Smooth muscle cell (in vitro differentiated cells): Measurements from ENCODE around the gene FRS2. TPM values are rescaled to one million over a fixed set of nuclear protein-coding genes. Genes with fewer than 3 reads are reported as not detected.

Experiments
- DNase-seq: peaks from one replicate; lab custom pipeline; 2025; ENCODE audit not compliant: unreplicated experiment; lab: John Stamatoyannopoulos, UW
- H2AFZ ChIP-seq: fragments of 200-600 bp; sonication (generic); 2 replicates; pipeline ENCODE4 v1.6.0; 2016; ENCODE audit warnings: antibody characterized with exemption, low read depth, mild to moderate bottlenecking
- H3F3A ChIP-seq: fragments of 200-600 bp; sonication (generic); 2 replicates; pipeline ENCODE4 v1.6.0; 2017; ENCODE audit warnings: antibody characterized with exemption, low read depth
- H3K27ac ChIP-seq: fragments of 200-600 bp; sonication (generic); 2 replicates; pipeline ENCODE4 v1.5.1; 2016; ENCODE audit warnings: low read depth, mild to moderate bottlenecking
- H3K27me3 ChIP-seq: fragments of 200-600 bp; sonication (generic); 2 replicates; pipeline ENCODE4 v1.6.1; 2016; ENCODE audit warnings: low read depth, mild to moderate bottlenecking
- H3K36me3 ChIP-seq: fragments of 200-600 bp; sonication (generic); 2 replicates; pipeline ENCODE4 v1.5.1; 2016; ENCODE audit warnings: low read depth
- H3K4me1 ChIP-seq: fragments of 200-600 bp; sonication (generic); 2 replicates; pipeline ENCODE4 v1.5.1; 2016; ENCODE audit warnings: low read depth
- H3K4me2 ChIP-seq: fragments of 200-600 bp; sonication (generic); 2 replicates; pipeline ENCODE4 v1.6.0; 2016; ENCODE audit warnings: mild to moderate bottlenecking
- H3K4me3 ChIP-seq: fragments of 200-600 bp; sonication (generic); 2 replicates; pipeline ENCODE4 v1.5.1; 2016; ENCODE audit warnings: mild to moderate bottlenecking
- H3K79me2 ChIP-seq: fragments of 200-600 bp; sonication (generic); 2 replicates; pipeline ENCODE4 v1.6.0; 2016; ENCODE audit warnings: low read depth, mild to moderate bottlenecking
- H3K9ac ChIP-seq: fragments of 200-600 bp; sonication (generic); 2 replicates; pipeline ENCODE4 v1.6.0; 2016; ENCODE audit warnings: low read depth
- H3K9me3 ChIP-seq: fragments of 200-600 bp; sonication (generic); replicated peaks from 2 replicates; pipeline ENCODE4 v1.5.1; 2016; ENCODE audit warnings: low read depth
- H4K20me1 ChIP-seq: fragments of 200-600 bp; sonication (generic); 2 replicates; pipeline ENCODE4 v1.6.0; 2016; ENCODE audit warnings: low read depth
- WGBS: methylation state at CpG from one replicate; pipeline ENCODE4 v1.1.7; 2016; ENCODE audit warnings: low lambda C conversion rate; 5-methylcytosine and 5-hydroxymethylcytosine counted together
- polyA plus RNA-seq: library from polyadenylated mRNA; unstranded; fragments of >200 nt; fragmentation: Nextera tagmentation; extraction: Ambion mirVana; gene quantifications from 2 replicates; pipeline ENCODE4 v1.2.1, GENCODE V29; 2016
- total RNA-seq: library from RNA; depleted of rRNA; stranded (reverse); fragments of >200 nt; gene quantifications from 2 replicates; pipeline ENCODE4 v1.2.3, GENCODE V29; 2014
- TF ChIP-seq, protein P1 (sequence below): fragments of 200-600 bp; sonication (generic); IDR thresholded peaks from 2 replicates; pipeline ENCODE4 v1.5.1; 2017; ENCODE audit warnings: borderline replicate concordance, mild to moderate bottlenecking, antibody characterized with exemption; ENCODE audit not compliant: insufficient read depth, poor library complexity, severe bottlenecking

The FRS2 gene
- total and polyA plus RNA-seq, 2 experiments from 2014 or later: 23.8 to 90.2 TPM

DNA sequence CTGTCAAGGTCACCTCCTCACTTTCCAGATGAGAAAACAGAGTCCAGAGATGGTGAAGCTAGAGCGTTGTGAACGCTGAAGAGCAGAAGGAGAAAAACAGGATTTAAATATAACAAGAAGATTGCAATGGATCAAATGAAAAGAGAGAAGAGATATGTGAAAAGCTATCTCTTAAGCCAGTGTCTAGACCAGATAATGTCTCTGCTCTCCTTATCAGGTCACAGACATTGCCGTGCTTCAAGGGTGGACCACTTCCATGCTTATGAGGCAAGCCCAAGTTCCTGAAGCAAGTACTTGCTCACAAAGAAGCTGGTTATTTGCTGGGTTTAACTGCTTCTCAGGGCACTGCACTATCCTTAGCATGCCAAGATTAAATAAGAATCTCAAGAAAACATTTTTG lies 31.6 kb upstream of the FRS2 start:
- DNase-seq: no peak
- Histone ChIP-seq H3K4me1 (no peaks in the 10 kb centered on the region), H3K4me2 (peak overlapping the region; percentile 62), H3K27ac (peak overlapping the region; percentile 84), H3K36me3 (no peaks in the 10 kb centered on the region), H2AFZ (peak overlapping the region; percentile 71), H3K9me3 (no peaks in the 10 kb centered on the region), H3F3A (peaks cover 20% of the 10 kb centered on the region), H3K4me3 (no peak overlapping the region), H4K20me1 (no peaks in the 10 kb centered on the region), H3K27me3 (no peaks in the 10 kb centered on the region), H3K79me2 (no peaks in the 10 kb centered on the region), H3K9ac (peak overlapping the region; percentile 10)
- WGBS: 30% methylated on average over 3 of the region's 3 CpGs
- TF ChIP-seq, protein P1, sequence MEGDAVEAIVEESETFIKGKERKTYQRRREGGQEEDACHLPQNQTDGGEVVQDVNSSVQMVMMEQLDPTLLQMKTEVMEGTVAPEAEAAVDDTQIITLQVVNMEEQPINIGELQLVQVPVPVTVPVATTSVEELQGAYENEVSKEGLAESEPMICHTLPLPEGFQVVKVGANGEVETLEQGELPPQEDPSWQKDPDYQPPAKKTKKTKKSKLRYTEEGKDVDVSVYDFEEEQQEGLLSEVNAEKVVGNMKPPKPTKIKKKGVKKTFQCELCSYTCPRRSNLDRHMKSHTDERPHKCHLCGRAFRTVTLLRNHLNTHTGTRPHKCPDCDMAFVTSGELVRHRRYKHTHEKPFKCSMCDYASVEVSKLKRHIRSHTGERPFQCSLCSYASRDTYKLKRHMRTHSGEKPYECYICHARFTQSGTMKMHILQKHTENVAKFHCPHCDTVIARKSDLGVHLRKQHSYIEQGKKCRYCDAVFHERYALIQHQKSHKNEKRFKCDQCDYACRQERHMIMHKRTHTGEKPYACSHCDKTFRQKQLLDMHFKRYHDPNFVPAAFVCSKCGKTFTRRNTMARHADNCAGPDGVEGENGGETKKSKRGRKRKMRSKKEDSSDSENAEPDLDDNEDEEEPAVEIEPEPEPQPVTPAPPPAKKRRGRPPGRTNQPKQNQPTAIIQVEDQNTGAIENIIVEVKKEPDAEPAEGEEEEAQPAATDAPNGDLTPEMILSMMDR: no peak

- no peak for DNase-seq
- Histone ChIP-seq H3K4me3 (no peak overlapping the region), H3K9ac (no peak overlapping the region), H3K27me3 (no peaks in the 10 kb centered on the region), H3K4me2 (no peak overlapping the region), H3K79me2 (no peaks in the 10 kb centered on the region), H3K9me3 (no peaks in the 10 kb centered on the region), H3F3A (peaks cover 20% of the 10 kb centered on the region), H3K4me1 (no peaks in the 10 kb centered on the region), H2AFZ (no peak overlapping the region), H4K20me1 (no peaks in the 10 kb centered on the region), H3K36me3 (no peaks in the 10 kb centered on the region), H3K27ac (no peak overlapping the region)
- TF ChIP-seq, protein P1: no peak
- WGBS: 97% methylated on average over 3 of the region's 3 CpGs
These were observed 30.2 kb upstream of the FRS2 start for GRCh38 chr12:69440016-69440415.

DNA sequence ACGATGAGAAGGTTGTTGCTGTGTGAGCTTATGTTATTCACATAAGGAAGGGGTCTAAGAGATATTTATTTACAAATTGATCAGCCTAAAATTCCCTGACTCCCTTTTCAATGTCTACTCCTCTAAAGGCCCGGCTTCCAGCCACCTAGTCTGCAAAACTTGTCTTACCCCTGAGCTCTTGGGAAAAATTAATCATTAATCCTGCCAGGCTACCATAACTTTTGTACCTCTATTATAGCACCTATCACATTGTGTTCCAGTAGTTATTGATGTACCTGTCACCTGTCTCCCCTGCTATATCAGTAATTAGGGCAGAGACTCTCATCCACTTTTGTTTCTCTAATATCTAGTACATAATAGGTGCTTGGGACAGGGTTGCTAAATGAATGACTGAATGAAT lies 29.3 kb upstream of the FRS2 start:
- Histone ChIP-seq H3K36me3 (no peaks in the 10 kb centered on the region), H3K4me3 (no peak overlapping the region), H3K4me1 (no peaks in the 10 kb centered on the region), H4K20me1 (no peaks in the 10 kb centered on the region), H3K27me3 (no peaks in the 10 kb centered on the region), H3K9ac (no peak overlapping the region), H3K9me3 (no peaks in the 10 kb centered on the region), H3K4me2 (no peak overlapping the region), H3F3A (peaks cover 20% of the 10 kb centered on the region), H3K79me2 (no peaks in the 10 kb centered on the region), H2AFZ (no peak overlapping the region), H3K27ac (no peak overlapping the region)
- no peak for DNase-seq
- TF ChIP-seq, protein P1: no peak
- WGBS: 90% methylated on average over 2 of the region's 2 CpGs

GRCh38 chr12:69442894-69443293 lies 27.3 kb upstream of the FRS2 start:
- H3K4me3 ChIP-seq: no peak overlapping the region
- H3K9ac ChIP-seq: no peak overlapping the region
- H3K27ac ChIP-seq: no peak overlapping the region
- peaks cover 8% of the 10 kb centered on the region for H3F3A ChIP-seq
- H3K36me3 ChIP-seq: no peaks in the 10 kb centered on the region
- H2AFZ ChIP-seq: no peak overlapping the region
- no peaks in the 10 kb centered on the region for H4K20me1 ChIP-seq
- no peaks in the 10 kb centered on the region for H3K79me2 ChIP-seq
- no peaks in the 10 kb centered on the region for H3K9me3 ChIP-seq
- no peak for DNase-seq
- H3K27me3 ChIP-seq: no peaks in the 10 kb centered on the region
- H3K4me2 ChIP-seq: no peak overlapping the region
- H3K4me1 ChIP-seq: no peaks in the 10 kb centered on the region
- WGBS: 79% methylated on average over 3 of the region's 3 CpGs
- TF ChIP-seq, protein P1: no peak
